OCI-LY7 (cell line): Measurements from ENCODE around the gene TMEM184A.

ENCODE experiments used
- CTCF ChIP-seq: fragments of 200-600 bp; sonication (generic); conservative IDR thresholded peaks from 2 replicates; pipeline ENCODE4 v1.5.1; 2014; ENCODE audit warnings: mild to moderate bottlenecking, antibody characterized with exemption, low read length, moderate library complexity, mixed read lengths
- EZH2phosphoT487 ChIP-seq: fragments of 200-600 bp; sonication (generic); IDR thresholded peaks from 2 replicates; pipeline ENCODE4 v1.6.1; 2018; ENCODE audit warnings: low read depth, borderline replicate concordance, mild to moderate bottlenecking, mixed run types, antibody characterized with exemption, low read length, moderate library complexity, mixed read lengths

DNA sequence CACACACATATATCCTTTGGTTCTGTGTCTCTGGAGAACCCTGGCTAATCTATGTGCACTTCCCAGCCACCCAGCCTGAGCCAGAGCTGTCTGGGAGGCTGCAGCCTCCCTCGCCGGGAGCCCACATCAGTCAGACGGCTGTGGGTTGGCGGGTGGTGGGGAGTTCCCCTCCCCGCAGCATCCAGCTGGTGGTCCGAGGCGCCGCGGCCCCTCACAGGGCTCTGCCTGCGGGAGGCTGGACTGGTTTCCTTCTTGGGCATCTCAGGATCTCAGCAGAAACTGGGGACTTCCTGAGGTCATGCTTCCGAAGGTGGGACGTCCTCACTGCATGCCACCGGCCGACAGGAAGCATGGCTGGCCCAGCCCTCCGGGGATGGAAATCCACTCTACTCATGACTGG lies 35.9 kb upstream of the TMEM184A start:
- TF ChIP-seq CTCF = no peak
- no peak for TF ChIP-seq EZH2phosphoT487
